HEK293T (cell line): ENCODE results near the gene MYZAP.

Experiments
- CTCF ChIA-PET: fragments of 350-600 bp; formaldehyde crosslinking; extraction: SDS; loops from one replicate; lab custom pipeline; 2021; ENCODE audit warnings: antibody characterized with exemption, inconsistent platforms; lab: Yijun Ruan, JAX
- POLR2A ChIA-PET: fragments of 350-600 bp; formaldehyde crosslinking; extraction: SDS; loops from one replicate; lab custom pipeline; 2020; ENCODE audit warnings: antibody characterized with exemption, inconsistent platforms; lab: Yijun Ruan, JAX
- DNase-seq: peaks from one replicate; pipeline ENCODE4 v3.0.0; 2012; ENCODE audit warnings: mixed read lengths; ENCODE audit errors: extremely low spot score
- ARNT ChIP-seq: fragments of 450-650 bp; IDR thresholded peaks from 2 replicates; pipeline ENCODE4 v1.6.1; 2017; ENCODE audit warnings: mild to moderate bottlenecking
- BHLHE40 ChIP-seq: fragments of 450-650 bp; IDR thresholded peaks from 2 replicates; pipeline ENCODE4 v1.6.1; 2016; ENCODE audit warnings: mild to moderate bottlenecking, moderate library complexity, borderline replicate concordance
- CTBP1 ChIP-seq: fragments of 450-650 bp; IDR thresholded peaks from 2 replicates; pipeline ENCODE4 v1.6.1; 2016; ENCODE audit warnings: borderline replicate concordance
- ELF4 ChIP-seq: fragments of 450-650 bp; IDR thresholded peaks from 2 replicates; pipeline ENCODE4 v1.6.1; 2017; ENCODE audit warnings: antibody characterized with exemption
- FOXA1 ChIP-seq: fragments of 450-650 bp; IDR thresholded peaks from 2 replicates; pipeline ENCODE4 v1.6.1; 2016; ENCODE audit warnings: mild to moderate bottlenecking
- FOXK2 ChIP-seq: fragments of 450-650 bp; IDR thresholded peaks from 2 replicates; pipeline ENCODE4 v1.6.1; 2016; ENCODE audit warnings: mild to moderate bottlenecking
- FOXM1 ChIP-seq: fragments of 450-650 bp; IDR thresholded peaks from 2 replicates; pipeline ENCODE4 v1.6.1; 2017; ENCODE audit warnings: mild to moderate bottlenecking, borderline replicate concordance
- HDGF ChIP-seq: fragments of 450-650 bp; IDR thresholded peaks from 2 replicates; pipeline ENCODE4 v1.6.1; 2017; ENCODE audit warnings: antibody characterized with exemption, borderline replicate concordance
- L3MBTL2 ChIP-seq: fragments of 450-650 bp; conservative IDR thresholded peaks from 2 replicates; pipeline ENCODE4 v1.6.1; 2016; ENCODE audit warnings: mild to moderate bottlenecking
- LEF1 ChIP-seq: fragments of 450-650 bp; IDR thresholded peaks from 2 replicates; pipeline ENCODE4 v1.6.1; 2017; ENCODE audit warnings: mild to moderate bottlenecking, borderline replicate concordance
- NFRKB ChIP-seq: fragments of 450-650 bp; IDR thresholded peaks from 2 replicates; pipeline ENCODE4 v1.6.1; 2016; ENCODE audit warnings: mild to moderate bottlenecking, moderate library complexity
- SP1 ChIP-seq: fragments of 450-650 bp; IDR thresholded peaks from 2 replicates; pipeline ENCODE4 v1.6.1; 2017
- SUZ12 ChIP-seq: fragments of 450-650 bp; IDR thresholded peaks from 2 replicates; pipeline ENCODE4 v1.6.1; 2016; ENCODE audit warnings: mild to moderate bottlenecking
- TARDBP ChIP-seq: fragments of 450-650 bp; IDR thresholded peaks from 2 replicates; pipeline ENCODE4 v1.6.1; 2016
- ZNF384 ChIP-seq: fragments of 450-650 bp; IDR thresholded peaks from 2 replicates; pipeline ENCODE4 v1.6.1; 2016
- TF ChIP-seq, protein P1 (sequence below): fragments of 450-650 bp; IDR thresholded peaks from 2 replicates; pipeline ENCODE4 v1.6.1; 2016

The MYZAP gene

DNA sequence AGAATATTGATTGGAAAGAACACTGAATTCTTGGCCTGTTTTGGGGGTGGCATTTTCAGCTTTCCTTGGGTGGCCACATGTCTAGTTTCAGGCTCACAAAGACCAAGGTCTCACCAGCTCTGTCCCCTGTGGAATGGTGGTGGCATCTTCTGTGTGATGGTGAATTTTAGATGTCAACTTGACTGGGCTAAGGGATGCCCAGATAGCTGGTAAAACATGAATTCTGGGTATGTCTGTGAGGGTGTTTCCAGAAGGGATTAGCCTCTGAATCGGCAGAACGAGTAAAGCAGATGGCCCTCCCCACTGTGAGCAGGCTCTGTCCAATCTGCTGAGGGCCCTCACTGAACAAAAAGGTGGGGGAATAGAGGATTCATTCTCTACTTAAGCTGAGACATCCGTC lies 34.4 kb upstream of the MYZAP start:
- ChIA-PET POLR2A (no interaction called here), CTCF (no interaction called here)
- TF ChIP-seq CTBP1 (no peak), L3MBTL2 (no peak)
- DNase-seq = no peak

DNA sequence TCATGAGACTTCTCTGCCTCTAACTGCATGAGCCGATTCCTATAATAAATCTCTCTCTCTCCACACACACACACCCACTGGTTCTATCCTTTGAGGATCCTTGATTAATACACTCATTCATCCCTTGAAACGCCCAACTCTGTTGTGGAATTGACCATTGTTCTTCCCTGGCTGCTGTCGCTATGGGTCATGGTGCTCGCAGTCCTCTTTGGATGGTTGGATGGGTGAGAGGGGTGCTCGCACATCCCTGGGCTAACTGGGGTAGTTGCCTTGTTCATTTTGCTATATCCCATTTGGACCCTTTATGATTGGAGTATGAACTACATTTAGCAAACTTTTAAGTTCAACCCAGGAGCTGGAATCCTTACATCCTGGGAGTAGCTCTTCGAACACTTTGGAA lies 33.9 kb upstream of the MYZAP start:
- TF ChIP-seq, protein P1, sequence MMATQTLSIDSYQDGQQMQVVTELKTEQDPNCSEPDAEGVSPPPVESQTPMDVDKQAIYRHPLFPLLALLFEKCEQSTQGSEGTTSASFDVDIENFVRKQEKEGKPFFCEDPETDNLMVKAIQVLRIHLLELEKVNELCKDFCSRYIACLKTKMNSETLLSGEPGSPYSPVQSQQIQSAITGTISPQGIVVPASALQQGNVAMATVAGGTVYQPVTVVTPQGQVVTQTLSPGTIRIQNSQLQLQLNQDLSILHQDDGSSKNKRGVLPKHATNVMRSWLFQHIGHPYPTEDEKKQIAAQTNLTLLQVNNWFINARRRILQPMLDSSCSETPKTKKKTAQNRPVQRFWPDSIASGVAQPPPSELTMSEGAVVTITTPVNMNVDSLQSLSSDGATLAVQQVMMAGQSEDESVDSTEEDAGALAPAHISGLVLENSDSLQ = no peak
- TF ChIP-seq NFRKB = no peak
- TF ChIP-seq TARDBP = no peak
- no peak for TF ChIP-seq FOXM1
- TF ChIP-seq LEF1 = no peak
- no peak for DNase-seq
- ChIA-PET CTCF (no interaction called here), POLR2A (no interaction called here)

DNA sequence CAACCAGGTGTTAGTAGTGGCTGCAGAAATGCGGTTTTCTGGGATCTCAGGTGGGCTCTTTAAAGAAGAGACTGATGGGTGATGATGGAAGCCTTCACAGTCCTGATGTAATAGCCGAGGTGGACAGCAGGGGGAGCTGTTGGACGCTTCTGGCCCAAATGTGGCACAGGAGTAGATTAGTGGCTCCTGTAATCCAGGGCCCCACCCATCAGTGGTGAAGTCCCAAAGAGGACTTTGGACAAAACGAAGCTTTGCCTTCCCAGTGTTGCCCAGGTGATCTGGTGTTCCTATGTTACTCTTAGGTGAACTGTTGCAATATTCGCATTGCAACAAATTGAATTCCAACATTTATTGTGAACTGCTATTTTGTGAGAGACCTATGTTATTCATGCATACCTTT lies 31.8 kb upstream of the MYZAP start:
- CTCF ChIA-PET = interaction anchor here (0.7 to 1.1 kb wide), 7 partner anchors 8 to 510 kb away, joined by 3 to 5 read pairs (median 3); no protein-coding TSS in a partner anchor
- peak; percentile 61 for DNase-seq
- POLR2A ChIA-PET = no interaction called here
- TF ChIP-seq, protein P1 = no peak
- TF ChIP-seq ELF4 (no peak), L3MBTL2 (no peak), ZNF384 (no peak), FOXM1 (no peak), LEF1 (no peak), HDGF (no peak), NFRKB (no peak), SP1 (no peak)

DNA sequence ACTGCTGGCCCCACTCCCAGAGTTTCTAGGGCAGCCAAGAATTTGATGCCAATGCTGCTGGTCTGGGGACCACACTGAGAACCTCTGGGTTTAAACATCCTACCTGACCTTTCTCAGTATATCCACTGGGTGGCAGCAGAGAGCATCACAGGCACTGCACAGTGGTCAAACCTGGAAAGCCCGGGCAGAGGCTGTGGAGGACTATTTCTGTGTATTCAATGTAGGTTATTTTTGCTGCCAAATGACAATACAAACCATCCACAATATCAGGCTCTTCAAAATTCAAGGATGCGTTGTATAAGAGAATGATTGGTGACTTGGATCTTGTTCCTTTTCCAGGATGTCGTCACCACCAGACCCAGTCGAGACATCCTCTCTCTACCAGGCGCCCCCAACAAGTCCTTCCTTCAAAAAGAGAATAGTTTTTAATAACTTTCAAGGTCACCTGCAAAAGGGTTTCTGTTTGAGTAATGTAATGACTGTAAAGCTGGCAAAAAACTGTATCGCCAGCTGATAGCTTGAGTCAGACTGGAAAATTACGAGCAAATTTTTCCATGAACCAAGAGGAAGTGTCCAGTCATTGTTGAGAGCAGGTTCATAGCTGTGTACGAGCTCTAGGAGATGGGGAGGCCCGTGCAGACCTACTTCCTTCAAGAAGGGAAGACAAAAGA lies 30.5 kb upstream of the MYZAP start:
- ChIA-PET POLR2A (no interaction called here), CTCF (interaction anchor here (0.6 to 1.1 kb wide), 6 partner anchors 11 to 509 kb away, joined by 3 to 5 read pairs (median 4); no protein-coding TSS in a partner anchor)
- peak; percentile 69 for DNase-seq
- no peak for TF ChIP-seq TARDBP
- no peak for TF ChIP-seq ELF4
- TF ChIP-seq ARNT = no peak
- no peak for TF ChIP-seq NFRKB
- TF ChIP-seq SP1 = no peak
- no peak for TF ChIP-seq FOXA1
- TF ChIP-seq CTBP1 = no peak
- no peak for TF ChIP-seq BHLHE40
- no peak for TF ChIP-seq FOXM1
- no peak for TF ChIP-seq LEF1
- no peak for TF ChIP-seq HDGF
- TF ChIP-seq ZNF384 = no peak
- TF ChIP-seq, protein P1 = no peak
- TF ChIP-seq FOXK2 = no peak
- no peak for TF ChIP-seq SUZ12
- no peak for TF ChIP-seq L3MBTL2

DNA sequence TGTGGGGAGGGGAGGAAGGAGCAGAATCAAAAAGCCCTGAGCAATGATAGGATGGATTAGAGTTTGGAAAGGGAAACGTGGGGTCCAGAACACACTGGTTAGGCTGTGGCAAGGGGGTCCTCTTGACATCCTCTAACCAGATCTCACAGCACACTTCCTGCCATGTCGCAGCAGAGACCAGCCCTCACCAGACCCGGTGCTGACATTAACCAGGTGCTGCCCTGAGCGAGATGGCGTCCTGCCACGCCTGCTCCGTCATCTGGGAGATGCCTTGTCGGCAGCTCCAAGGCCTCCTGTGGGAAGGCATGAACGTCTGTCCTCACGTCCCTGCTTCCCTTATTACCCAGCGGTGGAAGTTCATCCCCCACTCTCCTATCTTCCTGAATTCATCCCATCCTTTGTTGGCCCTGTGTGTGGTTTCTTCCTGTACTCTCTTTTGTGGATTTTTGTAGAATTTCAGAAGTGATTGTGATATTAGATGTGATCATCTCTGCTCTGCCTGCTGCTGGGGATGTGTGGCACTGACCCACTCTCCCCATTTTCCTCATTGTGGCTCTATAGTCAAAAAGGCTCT lies 29.4 kb upstream of the MYZAP start:
- no peak for DNase-seq
- ChIA-PET CTCF (no interaction called here), POLR2A (no interaction called here)
- no peak for TF ChIP-seq L3MBTL2
- TF ChIP-seq FOXM1 = no peak

DNA sequence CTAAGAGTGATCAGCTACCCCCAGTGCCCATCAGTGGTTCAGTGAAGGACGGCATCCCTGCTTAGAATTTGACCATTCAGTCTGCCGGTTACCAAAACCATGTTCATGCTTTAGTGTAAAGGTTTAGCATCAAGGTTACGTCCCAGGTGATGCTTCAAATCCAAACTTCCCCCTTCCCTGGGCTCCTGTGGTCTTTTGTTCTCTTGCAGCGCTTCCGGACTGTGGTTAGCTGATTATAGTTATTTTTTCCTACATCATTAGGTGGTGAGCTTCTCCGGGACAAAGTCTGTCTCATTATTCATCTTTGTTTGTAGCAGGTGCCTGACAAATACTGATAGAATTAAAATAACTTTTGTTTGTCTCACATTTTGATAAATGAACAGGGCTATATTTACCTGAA lies 28.3 kb upstream of the MYZAP start:
- POLR2A ChIA-PET = no interaction called here
- CTCF ChIA-PET = no interaction called here
- TF ChIP-seq NFRKB = no peak
- TF ChIP-seq LEF1 = no peak
- DNase-seq = no peak

DNA sequence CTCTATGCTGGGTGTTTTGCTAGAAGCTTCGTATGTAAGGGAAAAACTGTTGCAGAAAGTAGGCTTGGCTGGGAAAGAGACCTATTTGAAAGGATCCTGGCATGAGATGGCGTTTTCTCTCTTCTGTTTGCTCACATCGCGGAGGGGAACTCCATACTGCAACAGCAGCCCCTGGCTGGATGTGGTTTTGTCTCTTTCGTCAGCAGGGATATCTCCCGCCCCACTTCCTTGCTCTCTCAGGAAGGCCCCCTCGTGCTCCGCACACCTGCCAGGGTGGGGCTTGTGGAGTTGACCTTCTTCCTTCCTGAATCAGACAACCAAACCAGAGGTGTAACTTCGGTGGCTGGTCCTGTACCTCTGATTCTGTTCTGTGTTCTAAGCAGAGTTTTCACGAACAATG lies 26.4 kb upstream of the MYZAP start:
- POLR2A ChIA-PET = no interaction called here
- TF ChIP-seq TARDBP = no peak
- TF ChIP-seq FOXA1 = no peak
- TF ChIP-seq L3MBTL2 = no peak
- CTCF ChIA-PET = no interaction called here
- DNase-seq = no peak

DNA sequence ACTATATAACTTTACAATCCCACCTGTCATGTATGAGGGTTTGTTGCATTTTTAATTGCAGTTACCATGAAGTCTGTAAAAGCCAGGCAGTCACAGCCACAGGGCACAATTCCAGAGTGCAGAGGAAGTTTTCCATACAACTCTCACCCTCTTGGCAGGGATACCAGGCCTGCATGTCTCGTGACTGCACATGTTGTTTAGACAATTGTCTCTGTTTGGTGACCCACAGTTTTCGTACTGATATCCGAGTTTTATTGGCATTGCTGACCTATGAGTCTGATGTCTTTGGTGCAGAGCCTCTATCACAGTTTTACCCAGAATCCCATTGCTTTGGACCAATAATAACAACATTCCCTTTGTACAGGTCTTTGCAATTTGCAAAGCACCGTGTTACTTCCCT lies 24.9 kb upstream of the MYZAP start:
- no peak for DNase-seq
- ChIA-PET POLR2A (no interaction called here), CTCF (no interaction called here)
- TF ChIP-seq L3MBTL2 = no peak
- TF ChIP-seq LEF1 = no peak
- no peak for TF ChIP-seq SP1
- no peak for TF ChIP-seq SUZ12
- no peak for TF ChIP-seq FOXA1
- no peak for TF ChIP-seq FOXK2
- TF ChIP-seq, protein P1 = no peak
- TF ChIP-seq HDGF = no peak
- no peak for TF ChIP-seq ZNF384
